GM06990 (cell line): ENCODE results near the gene RNFT2.

ENCODE experiments used
- DNase-seq: peaks from one replicate; pipeline ENCODE4 v3.0.0-alpha.2; 2011; ENCODE audit not compliant: insufficient read length; ENCODE audit errors: extremely low read depth
- H3K27me3 ChIP-seq: replicated peaks from 2 replicates; pipeline ENCODE4 v1.6.0; 2011; ENCODE audit warnings: low read length; ENCODE audit not compliant: control insufficient read depth, insufficient read depth
- H3K36me3 ChIP-seq: 2 replicates; pipeline ENCODE4 v1.5.1; 2011; ENCODE audit warnings: low read length; ENCODE audit not compliant: control insufficient read depth, insufficient read depth
- H3K4me3 ChIP-seq: replicated peaks from 2 replicates; pipeline ENCODE4 v1.5.1; 2011; ENCODE audit warnings: low read depth, mild to moderate bottlenecking, control low read depth, low read length
- TF ChIP-seq, protein P1 (sequence below): IDR thresholded peaks from 2 replicates; pipeline ENCODE4 v1.5.1; 2011; ENCODE audit warnings: low read length, control low read depth, mild to moderate bottlenecking, inconsistent platforms; ENCODE audit not compliant: insufficient read depth, poor library complexity, severe bottlenecking

RNFT2 gene

GRCh38 chr12:116703214-116703795 is 34.8 kb upstream of the RNFT2 start:
- peak; percentile 39 for DNase-seq
- H3K27me3 ChIP-seq, result no peaks in the 10 kb centered on the region
- H3K36me3 ChIP-seq, result no peaks in the 10 kb centered on the region
- H3K4me3 ChIP-seq, result no peak overlapping the region
- TF ChIP-seq, protein P1, sequence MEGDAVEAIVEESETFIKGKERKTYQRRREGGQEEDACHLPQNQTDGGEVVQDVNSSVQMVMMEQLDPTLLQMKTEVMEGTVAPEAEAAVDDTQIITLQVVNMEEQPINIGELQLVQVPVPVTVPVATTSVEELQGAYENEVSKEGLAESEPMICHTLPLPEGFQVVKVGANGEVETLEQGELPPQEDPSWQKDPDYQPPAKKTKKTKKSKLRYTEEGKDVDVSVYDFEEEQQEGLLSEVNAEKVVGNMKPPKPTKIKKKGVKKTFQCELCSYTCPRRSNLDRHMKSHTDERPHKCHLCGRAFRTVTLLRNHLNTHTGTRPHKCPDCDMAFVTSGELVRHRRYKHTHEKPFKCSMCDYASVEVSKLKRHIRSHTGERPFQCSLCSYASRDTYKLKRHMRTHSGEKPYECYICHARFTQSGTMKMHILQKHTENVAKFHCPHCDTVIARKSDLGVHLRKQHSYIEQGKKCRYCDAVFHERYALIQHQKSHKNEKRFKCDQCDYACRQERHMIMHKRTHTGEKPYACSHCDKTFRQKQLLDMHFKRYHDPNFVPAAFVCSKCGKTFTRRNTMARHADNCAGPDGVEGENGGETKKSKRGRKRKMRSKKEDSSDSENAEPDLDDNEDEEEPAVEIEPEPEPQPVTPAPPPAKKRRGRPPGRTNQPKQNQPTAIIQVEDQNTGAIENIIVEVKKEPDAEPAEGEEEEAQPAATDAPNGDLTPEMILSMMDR, result peak; percentile 91

DNA sequence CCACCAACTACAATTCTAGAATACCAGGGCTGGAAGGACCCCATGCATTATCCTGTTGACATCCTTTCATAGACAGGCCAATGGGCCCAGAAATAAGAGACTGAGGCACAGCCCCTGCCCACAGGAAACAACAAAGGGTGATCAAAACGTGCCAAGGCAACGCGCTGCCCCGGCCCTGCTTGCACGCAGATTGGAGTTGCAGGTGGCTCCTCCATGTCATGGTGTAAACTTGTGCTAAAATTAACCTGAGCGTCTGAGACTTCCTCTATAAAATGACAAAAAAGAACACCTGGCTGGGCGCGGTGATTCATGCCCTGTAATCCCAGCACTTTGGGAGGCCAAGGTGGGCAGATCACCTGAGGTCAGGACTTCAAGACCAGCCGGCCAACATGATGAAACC is 30.4 kb upstream of the RNFT2 start:
- H3K4me3 ChIP-seq, result no peak overlapping the region
- TF ChIP-seq, protein P1, result no peak
- no peaks in the 10 kb centered on the region for H3K27me3 ChIP-seq

GRCh38 chr12:116708826-116709756 is 29.0 kb upstream of the RNFT2 start:
- TF ChIP-seq, protein P1, result peak; percentile 59
- peaks cover 2% of the 10 kb centered on the region for H3K36me3 ChIP-seq
- no peaks in the 10 kb centered on the region for H3K27me3 ChIP-seq
- DNase-seq, result no peak
- no peak overlapping the region for H3K4me3 ChIP-seq

More for the DNA sequence above, 30.4 kb upstream of the RNFT2 start:
- H3K36me3 ChIP-seq, result peaks cover 2% of the 10 kb centered on the region
- no peak for DNase-seq

DNA sequence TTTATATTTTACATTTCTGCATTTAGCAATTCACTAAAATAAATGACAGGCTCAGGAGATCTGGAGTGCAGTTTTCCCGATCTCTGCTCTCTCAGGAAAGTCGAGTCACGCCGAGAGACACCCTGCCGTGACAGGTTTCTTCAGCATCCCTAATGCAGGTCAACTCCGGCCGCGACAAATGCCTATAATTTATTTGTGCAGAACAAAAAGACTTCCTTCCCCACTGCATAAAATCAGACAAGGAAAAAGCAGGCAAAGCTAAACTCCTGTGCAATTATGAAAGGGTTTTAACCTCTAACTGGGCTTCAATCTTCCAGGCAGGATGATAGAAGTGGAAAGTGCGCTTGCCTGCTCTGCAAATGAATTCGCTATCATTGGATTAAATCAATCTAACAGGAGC is 28.3 kb upstream of the RNFT2 start:
- DNase-seq, result no peak
- TF ChIP-seq, protein P1, result no peak
- no peak overlapping the region for H3K4me3 ChIP-seq

DNA sequence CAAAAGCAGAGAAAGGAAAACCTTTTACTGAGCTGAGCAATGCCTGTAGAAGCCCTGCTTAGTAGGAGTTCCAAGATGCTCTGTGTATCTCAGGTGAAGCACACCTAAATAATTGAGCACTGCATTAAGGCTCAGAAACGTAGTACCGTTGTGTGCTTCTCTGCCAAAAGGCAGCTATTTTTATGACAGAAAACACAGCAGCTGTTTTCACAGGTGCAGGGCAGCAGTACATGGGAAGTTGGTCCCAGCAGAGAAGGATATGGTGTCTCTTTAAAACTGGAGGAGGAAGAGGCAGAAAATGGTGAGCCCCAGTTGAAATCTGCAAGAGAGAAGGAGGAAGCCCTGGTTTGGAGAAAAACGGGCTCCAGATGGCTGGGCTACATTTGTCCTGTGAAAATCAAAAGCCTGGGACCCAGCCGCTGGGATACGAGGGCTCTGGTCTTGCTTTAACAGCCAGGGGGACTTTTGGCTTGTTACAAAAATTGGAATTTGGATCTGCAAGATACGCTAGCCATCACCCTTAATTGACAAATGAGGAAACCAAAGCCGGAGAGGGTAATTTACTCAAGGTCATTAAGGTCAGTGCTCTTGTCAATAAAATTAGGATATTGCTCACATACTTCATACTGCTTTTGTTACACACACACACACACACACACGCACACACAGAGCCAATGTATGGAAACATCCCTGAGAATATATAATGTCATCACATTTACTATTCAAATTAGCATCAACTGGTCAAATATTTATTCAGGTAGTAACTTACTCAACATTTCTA is 27.6 kb upstream of the RNFT2 start:
- no peak for DNase-seq
- TF ChIP-seq, protein P1, result no peak

More for the DNA sequence above, 28.3 kb upstream of the RNFT2 start:
- no peaks in the 10 kb centered on the region for H3K27me3 ChIP-seq
- H3K36me3 ChIP-seq, result peaks cover 2% of the 10 kb centered on the region

More for the DNA sequence above, 27.6 kb upstream of the RNFT2 start:
- peaks cover 2% of the 10 kb centered on the region for H3K36me3 ChIP-seq
- no peak overlapping the region for H3K4me3 ChIP-seq
- no peaks in the 10 kb centered on the region for H3K27me3 ChIP-seq
